Astrocyte (in vitro differentiated cells and primary cell): ENCODE measurements around the gene DRG1. TPM values are rescaled to one million over a fixed set of nuclear protein-coding genes. Genes with fewer than 3 reads are reported as not detected.

ENCODE experiments used
- DNase-seq: peaks from one replicate; pipeline ENCODE4 v3.0.0-alpha.2; 2010; ENCODE audit warnings: low read depth
- FAIRE-seq: peaks from 2 replicates; lab custom pipeline; 2011; peaks lifted over from hg19 to GRCh38; lab: Jason Lieb, UNC
- H2AFZ ChIP-seq: 2 replicates; pipeline ENCODE4 v1.6.0; 2012; ENCODE audit warnings: low read depth, low read length, inconsistent platforms
- H3K27ac ChIP-seq: 2 replicates; pipeline ENCODE4 v1.5.1; 2011; ENCODE audit warnings: low read depth, low read length, inconsistent platforms
- H3K27me3 ChIP-seq: 2 replicates; pipeline ENCODE4 v1.6.0; 2011; ENCODE audit warnings: low read length, inconsistent platforms; ENCODE audit not compliant: insufficient read depth
- H3K36me3 ChIP-seq: 2 replicates; pipeline ENCODE4 v1.5.1; 2011; ENCODE audit warnings: low read length, inconsistent platforms; ENCODE audit not compliant: insufficient read depth
- H3K4me1 ChIP-seq: 2 replicates; pipeline ENCODE4 v1.5.1; 2011; ENCODE audit warnings: low read length, inconsistent platforms; ENCODE audit not compliant: insufficient read depth
- H3K4me2 ChIP-seq: 2 replicates; pipeline ENCODE4 v1.6.0; 2012; ENCODE audit warnings: low read length, inconsistent platforms
- H3K4me3 ChIP-seq: 2 replicates; pipeline ENCODE4 v1.5.1; 2011; ENCODE audit warnings: low read depth, mild to moderate bottlenecking, low read length, inconsistent platforms; ENCODE audit not compliant: insufficient read depth
- H3K79me2 ChIP-seq: 2 replicates; pipeline ENCODE4 v1.6.0; 2012; ENCODE audit warnings: mild to moderate bottlenecking, low read length, inconsistent platforms; ENCODE audit not compliant: insufficient read depth
- H3K9ac ChIP-seq: 2 replicates; pipeline ENCODE4 v1.6.0; 2012; ENCODE audit warnings: mild to moderate bottlenecking, low read length, inconsistent platforms
- H3K9me3 ChIP-seq: 2 replicates; pipeline ENCODE4 v1.5.1; 2012; ENCODE audit warnings: low read depth, mild to moderate bottlenecking, low read length, inconsistent platforms; ENCODE audit not compliant: insufficient read depth
- H4K20me1 ChIP-seq: 2 replicates; pipeline ENCODE4 v1.6.0; 2012; ENCODE audit warnings: low read length, inconsistent platforms; ENCODE audit not compliant: insufficient read depth
- H3K27ac Mint-ChIP-seq: one replicate; pipeline ENCODE4 v1.8.0; 2021; ENCODE audit warnings: mild to moderate bottlenecking, mixed read lengths; ENCODE audit not compliant: unreplicated experiment
- H3K27me3 Mint-ChIP-seq: one replicate; pipeline ENCODE4 v1.8.0; 2021; ENCODE audit warnings: low read depth, mixed read lengths; ENCODE audit not compliant: unreplicated experiment
- H3K36me3 Mint-ChIP-seq: one replicate; pipeline ENCODE4 v1.8.0; 2021; ENCODE audit warnings: low read depth, mixed read lengths; ENCODE audit not compliant: unreplicated experiment
- H3K4me1 Mint-ChIP-seq: one replicate; pipeline ENCODE4 v1.8.0; 2021; ENCODE audit warnings: low read depth, mixed read lengths; ENCODE audit not compliant: unreplicated experiment
- H3K4me3 Mint-ChIP-seq: one replicate; pipeline ENCODE4 v1.8.0; 2021; ENCODE audit warnings: mild to moderate bottlenecking, moderate library complexity, mixed read lengths; ENCODE audit not compliant: unreplicated experiment
- H3K9me3 Mint-ChIP-seq: one replicate; pipeline ENCODE4 v1.8.0; 2021; ENCODE audit warnings: mild to moderate bottlenecking, mixed read lengths; ENCODE audit not compliant: unreplicated experiment
- EZH2 ChIP-seq: IDR thresholded peaks from 2 replicates; pipeline ENCODE4 v1.6.1; 2012; ENCODE audit warnings: mild to moderate bottlenecking, low read length, inconsistent platforms; ENCODE audit not compliant: insufficient read depth
- total RNA-seq: library from RNA; stranded (reverse); gene quantifications from 2 replicates; pipeline ENCODE4 v1.2.1, GENCODE V29; 2021
- TF ChIP-seq, protein P1 (sequence below): IDR thresholded peaks from 2 replicates; pipeline ENCODE4 v1.5.1; 2011; ENCODE audit warnings: low read depth, mild to moderate bottlenecking, inconsistent platforms, low read length, moderate library complexity; ENCODE audit not compliant: insufficient read depth

Gene DRG1
- total RNA-seq, 1 donor from 2014 or later, result 59.6 TPM

DNA sequence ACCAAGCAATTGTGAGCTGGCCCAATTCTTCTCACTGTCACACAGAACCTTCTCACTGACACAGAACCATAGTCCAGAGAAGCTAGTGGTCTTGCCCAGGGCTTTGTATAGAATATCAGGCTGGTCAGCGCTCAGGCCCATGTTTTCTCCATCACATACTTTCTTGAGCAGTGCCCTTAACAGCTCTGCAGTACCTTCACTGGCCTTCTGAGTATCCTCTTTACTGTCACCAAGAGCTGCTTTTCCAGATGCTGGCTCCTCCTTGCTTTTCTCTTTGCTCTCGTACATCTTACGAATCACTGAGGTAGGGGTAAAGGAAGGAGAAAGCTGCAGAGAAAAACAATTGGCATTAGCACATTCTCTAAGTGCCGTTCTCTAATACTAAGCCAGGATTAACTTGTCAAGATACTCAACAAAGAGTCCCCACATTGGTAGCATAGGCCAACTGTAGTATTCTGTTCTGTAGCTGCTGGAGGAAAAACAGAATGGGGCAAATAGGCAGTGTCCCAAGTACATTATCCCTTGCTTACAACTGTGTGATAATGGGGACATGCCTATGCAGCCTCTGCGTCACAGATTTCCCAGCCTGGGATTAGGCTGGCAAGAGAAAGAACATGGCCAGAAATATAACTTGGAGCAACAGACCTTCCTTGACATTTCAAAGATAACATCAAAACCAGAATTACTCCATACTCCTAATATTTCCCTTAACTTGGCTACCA is 43.5 kb downstream of the DRG1 start:
- FAIRE-seq, result no peak

DNA sequence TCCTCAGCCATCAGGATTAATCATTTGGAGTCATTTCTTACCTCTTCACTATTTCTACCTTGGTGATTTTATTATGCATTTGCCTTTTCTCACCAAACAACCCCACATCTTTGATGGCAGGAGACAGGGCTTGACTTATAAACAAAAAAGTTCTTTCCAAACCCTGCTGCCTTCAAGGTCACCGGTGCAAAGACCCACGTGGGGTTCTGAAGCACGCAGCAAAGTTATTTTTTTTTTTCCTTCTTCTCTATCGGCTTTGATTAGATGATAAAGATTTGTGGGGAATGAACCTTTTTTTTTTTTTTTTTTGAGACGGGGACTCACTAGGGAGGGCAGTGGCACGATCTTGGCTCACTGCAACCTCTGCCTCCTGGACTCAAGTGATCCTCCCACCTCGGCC is 44.1 kb downstream of the DRG1 start:
- peaks cover 27% of the 10 kb centered on the region for H3K36me3 Mint-ChIP-seq
- H3K4me3 Mint-ChIP-seq, result no peak overlapping the region
- H3K4me1 Mint-ChIP-seq, result peaks cover 5% of the 10 kb centered on the region

More for the DNA sequence above, 43.5 kb downstream of the DRG1 start:
- Histone ChIP-seq H3K27me3 (no peaks in the 10 kb centered on the region), H3K27ac (no peak overlapping the region), H3K4me2 (no peak overlapping the region), H3K79me2 (no peaks in the 10 kb centered on the region), H3K4me3 (no peak overlapping the region), H3K9me3 (no peaks in the 10 kb centered on the region), H3K36me3 (peaks cover 49% of the 10 kb centered on the region), H3K4me1 (no peaks in the 10 kb centered on the region), H2AFZ (no peak overlapping the region), H4K20me1 (peaks cover 7% of the 10 kb centered on the region), H3K9ac (no peak overlapping the region)
- DNase-seq, result no peak
- H3K27ac Mint-ChIP-seq, result no peak overlapping the region
- H3K36me3 Mint-ChIP-seq, result peaks cover 24% of the 10 kb centered on the region
- no peaks in the 10 kb centered on the region for H3K27me3 Mint-ChIP-seq
- TF ChIP-seq, protein P1, sequence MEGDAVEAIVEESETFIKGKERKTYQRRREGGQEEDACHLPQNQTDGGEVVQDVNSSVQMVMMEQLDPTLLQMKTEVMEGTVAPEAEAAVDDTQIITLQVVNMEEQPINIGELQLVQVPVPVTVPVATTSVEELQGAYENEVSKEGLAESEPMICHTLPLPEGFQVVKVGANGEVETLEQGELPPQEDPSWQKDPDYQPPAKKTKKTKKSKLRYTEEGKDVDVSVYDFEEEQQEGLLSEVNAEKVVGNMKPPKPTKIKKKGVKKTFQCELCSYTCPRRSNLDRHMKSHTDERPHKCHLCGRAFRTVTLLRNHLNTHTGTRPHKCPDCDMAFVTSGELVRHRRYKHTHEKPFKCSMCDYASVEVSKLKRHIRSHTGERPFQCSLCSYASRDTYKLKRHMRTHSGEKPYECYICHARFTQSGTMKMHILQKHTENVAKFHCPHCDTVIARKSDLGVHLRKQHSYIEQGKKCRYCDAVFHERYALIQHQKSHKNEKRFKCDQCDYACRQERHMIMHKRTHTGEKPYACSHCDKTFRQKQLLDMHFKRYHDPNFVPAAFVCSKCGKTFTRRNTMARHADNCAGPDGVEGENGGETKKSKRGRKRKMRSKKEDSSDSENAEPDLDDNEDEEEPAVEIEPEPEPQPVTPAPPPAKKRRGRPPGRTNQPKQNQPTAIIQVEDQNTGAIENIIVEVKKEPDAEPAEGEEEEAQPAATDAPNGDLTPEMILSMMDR, result no peak
- TF ChIP-seq EZH2, result no peak
- no peak overlapping the region for H3K4me3 Mint-ChIP-seq
- no peaks in the 10 kb centered on the region for H3K4me1 Mint-ChIP-seq
- H3K9me3 Mint-ChIP-seq, result no peaks in the 10 kb centered on the region

More for the DNA sequence above, 44.1 kb downstream of the DRG1 start:
- DNase-seq (no peak), FAIRE-seq (no peak)
- no peak overlapping the region for H3K9ac ChIP-seq
- no peak overlapping the region for H3K27ac ChIP-seq
- no peaks in the 10 kb centered on the region for H3K9me3 ChIP-seq
- H3K4me1 ChIP-seq, result no peaks in the 10 kb centered on the region
- peaks cover 43% of the 10 kb centered on the region for H3K36me3 ChIP-seq
- H3K27ac Mint-ChIP-seq, result no peak overlapping the region
- H2AFZ ChIP-seq, result no peak overlapping the region
- no peaks in the 10 kb centered on the region for H3K27me3 ChIP-seq
- H3K9me3 Mint-ChIP-seq, result no peaks in the 10 kb centered on the region
- no peak overlapping the region for H3K4me2 ChIP-seq
- no peaks in the 10 kb centered on the region for H3K27me3 Mint-ChIP-seq
- peaks cover 7% of the 10 kb centered on the region for H4K20me1 ChIP-seq
- TF ChIP-seq, protein P1, result no peak
- TF ChIP-seq EZH2, result no peak
- no peak overlapping the region for H3K4me3 ChIP-seq
- no peaks in the 10 kb centered on the region for H3K79me2 ChIP-seq
